Stimulated activated naive B cell treated with anti-CD40 and anti-IgM and Interleukin-4, amounts not matched to agents 10 μg/mL and 1 μg/mL and 100 μg/mL, for 72 hours (primary cell): ENCODE data around the gene C4orf50.
A peak's percentile ranks its signal among the peaks of the same experiment; 100 is the strongest.

Experiments
- ATAC-seq, 2 donors: fragments of 150-1000 bp; cut with Tn5 transposase; replicated peaks; 2 replicates each; pipeline ENCODE4 v1.10.0; 2021; ENCODE audit warnings: moderate library complexity in 1 of 2
- DNase-seq: peaks from one replicate; pipeline ENCODE4 v3.0.0; 2021
- H3K27ac Mint-ChIP-seq: one replicate; pipeline ENCODE4 v1.8.0; 2022; ENCODE audit warnings: mild to moderate bottlenecking, mixed read lengths
- H3K27me3 Mint-ChIP-seq, 2 donors: one replicate each; pipeline ENCODE4 v1.8.0; 2022; ENCODE audit warnings: mixed read lengths in 2 of 2
- H3K36me3 Mint-ChIP-seq, 2 donors: one replicate each; pipeline ENCODE4 v1.8.0; 2022; ENCODE audit warnings: mixed read lengths in 2 of 2, mild to moderate bottlenecking in 1 of 2
- H3K4me1 Mint-ChIP-seq, 2 donors: one replicate each; pipeline ENCODE4 v1.8.0; 2022; ENCODE audit warnings: mixed read lengths in 2 of 2, mild to moderate bottlenecking in 1 of 2
- H3K4me3 Mint-ChIP-seq, 2 donors: one replicate each; pipeline ENCODE4 v1.8.0; 2022; ENCODE audit warnings: mild to moderate bottlenecking in 2 of 2, mixed read lengths in 2 of 2, moderate library complexity in 1 of 2
- H3K9me3 Mint-ChIP-seq, 2 donors: one replicate each; pipeline ENCODE4 v1.8.0; 2022; ENCODE audit warnings: mixed read lengths in 2 of 2, mild to moderate bottlenecking in 1 of 2

The C4orf50 gene

GRCh38 chr4:5883916-5884315 lies 134.3 kb downstream of the C4orf50 start:
- H3K36me3 Mint-ChIP-seq, result peaks cover 0 to 2% of the 10 kb centered on the region in 2 donors
- H3K27me3 Mint-ChIP-seq, result peaks cover 57 to 61% of the 10 kb centered on the region in 2 donors
- DNase-seq, result no peak
- peaks cover 28 to 41% of the 10 kb centered on the region in 2 donors for H3K4me1 Mint-ChIP-seq
- ATAC-seq, result no peak
- H3K9me3 Mint-ChIP-seq, result peaks cover 3 to 7% of the 10 kb centered on the region in 2 donors
- H3K27ac Mint-ChIP-seq, result no peak overlapping the region
- H3K4me3 Mint-ChIP-seq, result no peak overlapping the region

- peaks cover 57 to 60% of the 10 kb centered on the region in 2 donors for H3K27me3 Mint-ChIP-seq
- ATAC-seq (no peak), DNase-seq (no peak)
- no peaks in the 10 kb centered on the region for H3K36me3 Mint-ChIP-seq
- peaks cover 25 to 38% of the 10 kb centered on the region in 2 donors for H3K4me1 Mint-ChIP-seq
- peaks cover 3 to 7% of the 10 kb centered on the region in 2 donors for H3K9me3 Mint-ChIP-seq
- no peak overlapping the region for H3K4me3 Mint-ChIP-seq
- H3K27ac Mint-ChIP-seq, result no peak overlapping the region
Observed at GRCh38 chr4:5882947-5883346, 135.3 kb downstream of the C4orf50 start.

GRCh38 chr4:5881340-5881739 lies 136.9 kb downstream of the C4orf50 start:
- H3K36me3 Mint-ChIP-seq, result no peaks in the 10 kb centered on the region
- peaks cover 20 to 32% of the 10 kb centered on the region in 2 donors for H3K4me1 Mint-ChIP-seq
- H3K27ac Mint-ChIP-seq, result no peak overlapping the region
- no peak overlapping the region for H3K4me3 Mint-ChIP-seq
- H3K9me3 Mint-ChIP-seq, result peaks cover 3 to 7% of the 10 kb centered on the region in 2 donors
- DNase-seq, result no peak
- peaks cover 48% of the 10 kb centered on the region in 2 donors for H3K27me3 Mint-ChIP-seq
- no peak for ATAC-seq

- peaks cover 2 to 7% of the 10 kb centered on the region in 2 donors for H3K4me1 Mint-ChIP-seq
- H3K9me3 Mint-ChIP-seq, result peaks cover 0 to 4% of the 10 kb centered on the region in 2 donors
- H3K27me3 Mint-ChIP-seq, result peaks cover 44 to 47% of the 10 kb centered on the region in 2 donors
- no peak overlapping the region for H3K27ac Mint-ChIP-seq
- ATAC-seq (no peak), DNase-seq (no peak)
- peaks cover 0 to under 1% of the 10 kb centered on the region in 2 donors for H3K36me3 Mint-ChIP-seq
- H3K4me3 Mint-ChIP-seq, result no peak overlapping the region
Observed at GRCh38 chr4:5878359-5878758, 139.9 kb downstream of the C4orf50 start.

GRCh38 chr4:5877392-5877791 lies 140.8 kb downstream of the C4orf50 start:
- Mint-ChIP-seq H3K36me3 (peaks cover 0 to 3% of the 10 kb centered on the region in 2 donors), H3K4me3 (no peak overlapping the region), H3K9me3 (peaks cover 0 to 4% of the 10 kb centered on the region in 2 donors), H3K4me1 (no peaks in the 10 kb centered on the region), H3K27ac (no peak overlapping the region), H3K27me3 (peaks cover 40 to 43% of the 10 kb centered on the region in 2 donors)
- no peak for ATAC-seq
- no peak for DNase-seq

GRCh38 chr4:5874811-5875449 lies 143.3 kb downstream of the C4orf50 start:
- Mint-ChIP-seq H3K27me3 (peaks cover 35 to 37% of the 10 kb centered on the region in 2 donors), H3K4me1 (peaks cover 11 to 15% of the 10 kb centered on the region in 2 donors), H3K9me3 (peaks cover 0 to 3% of the 10 kb centered on the region in 2 donors), H3K36me3 (peaks cover 0 to 3% of the 10 kb centered on the region in 2 donors), H3K4me3 (no peak overlapping the region), H3K27ac (no peak overlapping the region)
- DNase-seq (no peak), ATAC-seq (no peak)

GRCh38 chr4:5870701-5871100 lies 147.5 kb downstream of the C4orf50 start:
- DNase-seq (no peak), ATAC-seq (peak in 1 of 2 donors; percentile 31)
- H3K36me3 Mint-ChIP-seq, result peaks cover 0 to 3% of the 10 kb centered on the region in 2 donors
- H3K9me3 Mint-ChIP-seq, result peaks cover 0 to 3% of the 10 kb centered on the region in 2 donors
- H3K4me1 Mint-ChIP-seq, result peaks cover 23 to 32% of the 10 kb centered on the region in 2 donors
- peak overlapping the region in 1 of 2 donors; percentile 7 for H3K4me3 Mint-ChIP-seq
- H3K27ac Mint-ChIP-seq, result peak overlapping the region; percentile 65
- peaks cover 34 to 45% of the 10 kb centered on the region in 2 donors for H3K27me3 Mint-ChIP-seq

- ATAC-seq, result peak; percentile 33 to 43
- H3K9me3 Mint-ChIP-seq, result peaks cover 0 to 3% of the 10 kb centered on the region in 2 donors
- peaks cover 0 to 3% of the 10 kb centered on the region in 2 donors for H3K36me3 Mint-ChIP-seq
- DNase-seq, result no peak
- peaks cover 23 to 34% of the 10 kb centered on the region in 2 donors for H3K4me1 Mint-ChIP-seq
- peaks cover 34 to 50% of the 10 kb centered on the region in 2 donors for H3K27me3 Mint-ChIP-seq
- peak overlapping the region; percentile 65 for H3K27ac Mint-ChIP-seq
- H3K4me3 Mint-ChIP-seq, result peak overlapping the region in 1 of 2 donors; percentile 7
Observed at GRCh38 chr4:5869966-5870619, 148.1 kb downstream of the C4orf50 start.

- no peak overlapping the region for H3K27ac Mint-ChIP-seq
- H3K36me3 Mint-ChIP-seq, result no peaks in the 10 kb centered on the region
- no peak for ATAC-seq
- H3K4me1 Mint-ChIP-seq, result peaks cover 28 to 43% of the 10 kb centered on the region in 2 donors
- H3K4me3 Mint-ChIP-seq, result no peak overlapping the region
- no peaks in the 10 kb centered on the region for H3K9me3 Mint-ChIP-seq
- peaks cover 29 to 55% of the 10 kb centered on the region in 2 donors for H3K27me3 Mint-ChIP-seq
- no peak for DNase-seq
Observed at GRCh38 chr4:5867866-5868265, 150.4 kb downstream of the C4orf50 start.

- H3K4me1 Mint-ChIP-seq, result peaks cover 28 to 43% of the 10 kb centered on the region in 2 donors
- no peak for DNase-seq
- no peaks in the 10 kb centered on the region for H3K36me3 Mint-ChIP-seq
- H3K27ac Mint-ChIP-seq, result no peak overlapping the region
- peaks cover 31 to 55% of the 10 kb centered on the region in 2 donors for H3K27me3 Mint-ChIP-seq
- no peak overlapping the region for H3K4me3 Mint-ChIP-seq
- H3K9me3 Mint-ChIP-seq, result no peaks in the 10 kb centered on the region
- ATAC-seq, result no peak
Observed at GRCh38 chr4:5866841-5867813, 151.1 kb downstream of the C4orf50 start.

- peaks cover 25 to 39% of the 10 kb centered on the region in 2 donors for H3K4me1 Mint-ChIP-seq
- DNase-seq (no peak), ATAC-seq (peak; percentile 59 to 69)
- H3K9me3 Mint-ChIP-seq, result no peaks in the 10 kb centered on the region
- H3K4me3 Mint-ChIP-seq, result no peak overlapping the region
- peaks cover 33 to 50% of the 10 kb centered on the region in 2 donors for H3K27me3 Mint-ChIP-seq
- H3K36me3 Mint-ChIP-seq, result no peaks in the 10 kb centered on the region
- H3K27ac Mint-ChIP-seq, result no peak overlapping the region
Observed at GRCh38 chr4:5865896-5866599, 152.2 kb downstream of the C4orf50 start.

- Mint-ChIP-seq H3K27ac (no peak overlapping the region), H3K27me3 (peaks cover 24 to 33% of the 10 kb centered on the region in 2 donors), H3K36me3 (no peaks in the 10 kb centered on the region), H3K9me3 (no peaks in the 10 kb centered on the region), H3K4me1 (peaks cover 15 to 24% of the 10 kb centered on the region in 2 donors), H3K4me3 (no peak overlapping the region)
- peak; percentile 79 to 85 for ATAC-seq
- DNase-seq, result no peak
Observed at GRCh38 chr4:5863461-5864113, 154.6 kb downstream of the C4orf50 start.
